ENCODE data around the gene SERPING1. TPM values are rescaled to one million over a fixed set of nuclear protein-coding genes. Genes with fewer than 3 reads are reported as not detected.
"Not testable (repeated sequence)": the region's sequence is repeated elsewhere in the genome, so short reads cannot be mapped to it uniquely, and the experiment has no call there.

The SERPING1 gene
- total RNA-seq, 2 experiments from 2014 or later = not detected

DNA sequence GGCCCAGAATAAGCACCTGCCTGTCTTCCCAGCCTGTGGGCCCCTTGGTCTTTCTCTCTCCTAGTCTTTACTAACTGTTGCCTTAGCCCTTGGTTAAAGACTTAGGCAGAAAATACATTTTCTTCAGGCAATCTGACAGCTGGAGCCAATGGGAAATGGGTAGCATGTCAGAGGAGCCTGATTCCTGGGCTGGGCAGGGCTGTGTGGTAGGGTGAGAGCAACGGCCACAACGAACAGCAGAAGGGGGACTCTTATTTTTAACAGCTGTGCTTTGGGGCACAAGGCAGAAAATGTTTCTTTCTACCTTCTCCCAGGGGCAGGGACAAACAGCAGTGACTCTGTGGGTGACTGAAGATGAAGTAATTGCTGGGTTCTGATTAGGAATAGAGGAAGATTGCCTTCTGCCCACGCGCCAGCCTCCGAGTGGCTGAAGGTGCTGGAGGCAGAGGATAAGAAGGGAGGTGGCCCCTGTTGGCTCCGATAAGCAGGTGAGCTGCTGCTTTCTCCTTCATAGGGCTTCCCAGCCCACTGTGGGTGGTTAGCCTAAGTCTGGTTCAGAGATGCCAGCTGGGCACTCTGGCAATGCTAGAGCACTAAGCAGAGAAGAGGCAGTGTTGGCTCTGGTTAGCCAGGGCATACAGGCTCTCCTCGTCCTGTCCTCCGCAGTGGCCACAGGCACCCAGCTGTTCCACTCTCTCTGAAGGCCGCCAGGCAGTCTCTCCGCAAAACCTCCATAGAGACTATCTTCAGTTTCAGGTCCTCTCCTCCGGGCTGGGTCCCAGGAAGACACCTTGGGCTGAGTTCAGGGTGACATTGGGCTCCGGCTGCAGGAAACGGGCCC, 50.7 kb downstream of the SERPING1 start:
- ChIA-PET CTCF (interaction anchor here (1.0 to 16.2 kb wide), 6 partner anchors 8 to 190 kb away, joined by 3 to 421 read pairs (median 11); partner anchors contain the start of gene UBE2L6), POLR2A (interaction anchor here (0.6 to 1.9 kb wide), 3 partner anchors 9 to 977 kb away, joined by 3 to 8 read pairs (median 5); partner anchors contain the start of gene UBE2L6)
- Mint-ChIP-seq H3K36me3 (ENCODE audit: low read depth) (no peaks in the 10 kb centered on the region), H3K9me3 (ENCODE audit: insufficient read depth) (no peaks in the 10 kb centered on the region), H3K27ac (no peak overlapping the region), H3K27me3 (ENCODE audit: low read depth) (peaks cover 48% of the 10 kb centered on the region), H3K4me3 (peak overlapping the region; percentile 71), H3K4me1 (ENCODE audit: low read depth) (peaks cover 58% of the 10 kb centered on the region)
- no peak for ATAC-seq
- DNase-seq = no peak

DNA sequence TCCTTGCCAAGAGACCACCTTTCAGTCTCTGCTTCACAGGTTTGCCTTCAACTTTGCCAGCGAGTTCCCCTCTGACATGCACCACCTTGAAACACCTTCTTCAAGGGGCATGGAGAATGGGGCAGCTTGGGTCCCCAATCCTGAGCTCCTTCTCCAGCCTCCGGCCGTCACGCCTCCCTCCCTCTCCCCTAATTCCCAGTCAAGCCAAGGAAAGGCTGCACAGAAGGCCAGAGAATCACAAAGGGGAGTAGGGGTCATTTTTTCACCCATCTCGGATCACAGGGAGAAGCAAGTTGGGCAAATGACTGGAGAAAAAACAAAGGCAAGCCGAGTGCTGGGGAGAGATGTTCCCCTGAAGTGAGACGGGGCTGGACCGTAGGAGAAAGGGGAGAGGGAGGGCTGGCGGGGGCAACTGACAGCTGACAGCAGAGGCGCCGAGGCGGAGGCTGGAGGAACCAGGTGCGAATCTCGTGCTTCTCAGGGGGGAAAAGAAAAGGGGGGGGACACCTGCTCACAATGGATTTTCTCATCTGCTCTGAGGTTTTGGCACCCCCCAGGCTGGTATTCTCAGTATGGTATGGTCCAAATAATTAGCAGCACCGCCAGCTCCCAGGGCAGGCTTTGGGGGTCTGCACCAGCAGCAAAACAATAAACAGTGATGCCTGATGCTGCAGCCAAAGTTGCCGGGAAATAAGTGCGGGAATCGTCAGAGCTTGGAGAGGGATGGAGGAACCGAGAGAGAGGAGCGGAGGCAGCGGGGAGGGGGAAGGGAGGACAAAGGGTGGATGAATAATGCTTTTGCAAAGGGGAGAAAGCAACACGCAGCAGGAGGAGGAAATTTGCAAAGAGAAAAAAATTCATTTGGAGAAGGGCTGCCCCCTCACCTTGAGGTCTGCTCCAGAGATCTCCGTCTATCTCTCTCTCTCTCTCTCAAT, 51.6 kb downstream of the SERPING1 start:
- CTCF ChIA-PET = interaction anchor here (1.0 to 16.2 kb wide), 6 partner anchors 9 to 191 kb away, joined by 3 to 421 read pairs (median 11); partner anchors contain the start of gene UBE2L6
- Mint-ChIP-seq H3K36me3 (ENCODE audit: low read depth) (no peaks in the 10 kb centered on the region), H3K9me3 (ENCODE audit: insufficient read depth) (no peaks in the 10 kb centered on the region), H3K27me3 (ENCODE audit: low read depth) (peaks cover 42% of the 10 kb centered on the region), H3K4me1 (ENCODE audit: low read depth) (peaks cover 61% of the 10 kb centered on the region), H3K27ac (peak overlapping the region; percentile 71), H3K4me3 (peak overlapping the region; percentile 71)
- no peak for ATAC-seq
- POLR2A ChIA-PET = interaction anchor here (0.6 to 1.9 kb wide), 3 partner anchors 9 to 976 kb away, joined by 3 to 8 read pairs (median 5); partner anchors contain the start of gene UBE2L6
- no peak for DNase-seq

- Mint-ChIP-seq H3K4me3 (peak within 1 kb of the TSS; percentile 71), H3K4me1 (ENCODE audit: low read depth) (peaks cover 61% of the 10 kb centered on the region), H3K27ac (peak within 1 kb of the TSS; percentile 71), H3K36me3 (ENCODE audit: low read depth) (no peaks in the 10 kb centered on the region), H3K9me3 (ENCODE audit: insufficient read depth) (no peaks in the 10 kb centered on the region), H3K27me3 (ENCODE audit: low read depth) (peaks cover 42% of the 10 kb centered on the region)
- peak; percentile 77 for DNase-seq
- CTCF ChIA-PET = interaction anchor here (2.2 to 16.2 kb wide), 3 partner anchors 10 to 157 kb away, joined by 10 to 421 read pairs (median 12); partner anchors contain the start of gene UBE2L6
- ATAC-seq = peak; percentile 76
- POLR2A ChIA-PET = no interaction called here
Measured at GRCh38 chr11:57649826-57650738, 52.6 kb downstream of the SERPING1 start, which contains the start of gene YPEL4. Gene YPEL4, minus strand, starts transcription at chr11:57649912. Its CDS starts 2,805 bp downstream, at chr11:57647107.

DNA sequence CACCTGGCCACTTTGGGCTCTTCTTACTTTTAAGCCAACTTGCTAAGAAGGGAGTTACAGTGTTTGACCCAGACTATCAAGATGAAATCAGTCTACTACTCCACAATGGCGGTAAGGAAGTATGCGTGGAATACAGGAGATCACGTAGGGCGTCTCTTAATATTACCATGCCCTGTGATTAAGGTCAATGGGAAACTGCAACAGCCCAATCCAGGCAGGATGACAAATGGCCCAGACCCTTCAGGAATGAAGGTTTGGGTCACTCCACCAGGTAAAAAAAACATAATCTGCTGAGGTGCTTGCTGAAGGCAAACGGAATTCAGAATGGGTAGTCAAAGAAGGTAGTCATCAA, 53.2 kb downstream of the SERPING1 start:
- Mint-ChIP-seq H3K4me1 (ENCODE audit: low read depth) (peaks cover 60% of the 10 kb centered on the region), H3K36me3 (ENCODE audit: low read depth) (no peaks in the 10 kb centered on the region), H3K27me3 (ENCODE audit: low read depth) (peaks cover 39% of the 10 kb centered on the region), H3K9me3 (ENCODE audit: insufficient read depth) (no peaks in the 10 kb centered on the region), H3K27ac (no peak overlapping the region), H3K4me3 (no peak overlapping the region)
- ATAC-seq (no peak), DNase-seq (no peak)
- CTCF ChIA-PET = interaction anchor here (2.4 kb wide), 1 partner anchor 10 kb away, joined by 12 read pairs; no protein-coding TSS in a partner anchor
- POLR2A ChIA-PET = interaction anchor here (2.0 kb wide), 1 partner anchor 16 kb away, joined by 4 read pairs; no protein-coding TSS in a partner anchor

GRCh38 chr11:57651408-57651807, 53.9 kb downstream of the SERPING1 start:
- H3K27ac Mint-ChIP-seq = no peak overlapping the region
- no peak overlapping the region for H3K4me3 Mint-ChIP-seq
- no peaks in the 10 kb centered on the region for H3K36me3 Mint-ChIP-seq (ENCODE audit: low read depth)
- peaks cover 55% of the 10 kb centered on the region for H3K4me1 Mint-ChIP-seq (ENCODE audit: low read depth)
- DNase-seq (no peak), ATAC-seq (no peak)
- no peaks in the 10 kb centered on the region for H3K9me3 Mint-ChIP-seq (ENCODE audit: insufficient read depth)
- ChIA-PET POLR2A (interaction anchor here (2.0 kb wide), 1 partner anchor 15 kb away, joined by 4 read pairs; no protein-coding TSS in a partner anchor), CTCF (interaction anchor here (1.4 to 4.3 kb wide), 4 partner anchors 10 to 158 kb away, joined by 6 to 22 read pairs (median 7); partner anchors contain the start of gene UBE2L6)
- H3K27me3 Mint-ChIP-seq (ENCODE audit: low read depth) = peaks cover 33% of the 10 kb centered on the region

DNA sequence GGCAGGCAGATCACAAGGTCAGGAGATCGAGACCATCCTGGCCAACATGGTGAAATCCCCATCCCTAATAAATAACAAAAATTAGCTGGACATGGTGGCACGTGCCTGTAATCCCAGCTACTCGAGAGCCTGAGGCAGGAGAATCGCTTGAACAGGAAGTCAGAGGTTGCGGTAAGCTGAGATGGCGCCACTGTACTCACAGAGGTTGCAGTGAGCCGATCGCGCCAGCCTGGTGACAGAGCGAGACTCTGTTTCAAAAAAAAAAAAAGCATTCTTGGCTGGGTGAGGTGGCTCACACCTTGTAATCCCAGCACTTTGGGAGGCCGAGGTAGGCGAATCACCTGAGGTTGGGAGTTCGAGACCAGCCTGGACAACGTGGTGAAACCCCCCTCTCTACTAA, 54.7 kb downstream of the SERPING1 start:
- peaks cover 25% of the 10 kb centered on the region for H3K27me3 Mint-ChIP-seq (ENCODE audit: low read depth)
- ChIA-PET POLR2A (interaction anchor here (2.0 kb wide), 1 partner anchor 15 kb away, joined by 4 read pairs; no protein-coding TSS in a partner anchor), CTCF (interaction anchor here (1.1 to 4.3 kb wide), 5 partner anchors 10 to 252 kb away, joined by 3 to 22 read pairs (median 6); partner anchors contain the start of gene UBE2L6)
- H3K9me3 Mint-ChIP-seq (ENCODE audit: insufficient read depth); H3K36me3 Mint-ChIP-seq (ENCODE audit: low read depth); ATAC-seq: not testable (repeated sequence)
- H3K27ac Mint-ChIP-seq = peak overlapping the region; percentile 71
- H3K4me1 Mint-ChIP-seq (ENCODE audit: low read depth) = peaks cover 57% of the 10 kb centered on the region
- peak overlapping the region; percentile 44 for H3K4me3 Mint-ChIP-seq
- peak; percentile 56 for DNase-seq

GRCh38 chr11:57652662-57653061, 55.2 kb downstream of the SERPING1 start:
- DNase-seq = no peak
- ChIA-PET CTCF (interaction anchor here (1.1 to 4.3 kb wide), 7 partner anchors 8 to 252 kb away, joined by 3 to 22 read pairs (median 7); partner anchors contain the start of gene UBE2L6), POLR2A (interaction anchor here (2.0 kb wide), 1 partner anchor 14 kb away, joined by 4 read pairs; no protein-coding TSS in a partner anchor)
- peaks cover 58% of the 10 kb centered on the region for H3K4me1 Mint-ChIP-seq (ENCODE audit: low read depth)
- no peak for ATAC-seq
- H3K36me3 Mint-ChIP-seq (ENCODE audit: low read depth) = peaks cover 2% of the 10 kb centered on the region
- H3K27me3 Mint-ChIP-seq (ENCODE audit: low read depth) = peaks cover 20% of the 10 kb centered on the region
- no peaks in the 10 kb centered on the region for H3K9me3 Mint-ChIP-seq (ENCODE audit: insufficient read depth)
- H3K4me3 Mint-ChIP-seq = peak overlapping the region; percentile 44
- H3K27ac Mint-ChIP-seq = peak overlapping the region; percentile 71

DNA sequence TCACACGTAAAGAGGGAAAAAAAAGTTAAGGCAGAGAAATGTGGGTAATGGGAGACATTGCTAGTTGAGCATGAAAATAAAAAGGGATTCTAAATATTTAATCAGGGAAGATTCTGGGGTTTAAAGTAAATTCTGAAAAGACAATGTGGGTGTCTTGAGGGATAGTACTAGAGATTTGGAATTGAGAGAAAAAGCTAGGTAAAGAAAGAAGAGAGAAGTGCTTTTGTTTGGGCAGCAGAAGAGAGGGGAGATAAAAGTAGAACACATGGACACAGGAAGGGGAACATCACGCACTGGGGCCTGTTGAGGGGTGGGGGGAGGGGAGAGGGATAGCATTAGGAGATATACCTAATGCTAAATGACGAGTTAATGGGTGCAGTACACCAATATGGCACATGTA, 55.7 kb downstream of the SERPING1 start:
- DNase-seq (no peak), ATAC-seq (no peak)
- H3K36me3 Mint-ChIP-seq (ENCODE audit: low read depth) = peaks cover 3% of the 10 kb centered on the region
- POLR2A ChIA-PET = no interaction called here
- CTCF ChIA-PET = interaction anchor here (1.3 to 4.3 kb wide), 4 partner anchors 9 to 147 kb away, joined by 3 to 22 read pairs (median 11); partner anchors contain the start of gene UBE2L6
- peaks cover 56% of the 10 kb centered on the region for H3K4me1 Mint-ChIP-seq (ENCODE audit: low read depth)
- H3K4me3 Mint-ChIP-seq = peak overlapping the region; percentile 44
- peak overlapping the region; percentile 71 for H3K27ac Mint-ChIP-seq
- H3K9me3 Mint-ChIP-seq (ENCODE audit: insufficient read depth) = no peaks in the 10 kb centered on the region
- H3K27me3 Mint-ChIP-seq (ENCODE audit: low read depth) = peaks cover 15% of the 10 kb centered on the region

- POLR2A ChIA-PET = interaction anchor here (0.6 to 1.3 kb wide), 3 partner anchors 143 to 921 kb away, joined by 3 to 4 read pairs (median 3); no protein-coding TSS in a partner anchor
- Mint-ChIP-seq H3K4me1 (ENCODE audit: low read depth) (peaks cover 46% of the 10 kb centered on the region), H3K4me3 (peak overlapping the region; percentile 100), H3K36me3 (ENCODE audit: low read depth) (peaks cover 29% of the 10 kb centered on the region), H3K27ac (peak overlapping the region; percentile 67), H3K9me3 (ENCODE audit: insufficient read depth) (no peaks in the 10 kb centered on the region), H3K27me3 (ENCODE audit: low read depth) (no peaks in the 10 kb centered on the region)
- DNase-seq (no peak), ATAC-seq (no peak)
- CTCF ChIA-PET = interaction anchor here (0.8 to 2.0 kb wide), 3 partner anchors 13 to 163 kb away, joined by 3 to 13 read pairs (median 3); no protein-coding TSS in a partner anchor
Measured at GRCh38 chr11:57656885-57657193, 59.4 kb downstream of the SERPING1 start.

All from activated CD8-positive, alpha-beta T cell treated with anti-CD3 and anti-CD28 coated beads, Interleukin-2, amount 10 ng/mL, durations not matched to agents 7 days and 5 days (primary cell).